Erythroblast (primary cell): ENCODE results near the gene POC5.

Experiments used
- GATA1 ChIP-seq: IDR thresholded peaks from 2 replicates; pipeline ENCODE4 v1.6.1; 2011; ENCODE audit warnings: low read depth, mild to moderate bottlenecking, control low read depth, low read length, moderate library complexity
- POLR2A ChIP-seq: IDR thresholded peaks from 2 replicates; pipeline ENCODE4 v1.6.1; 2011; ENCODE audit warnings: mild to moderate bottlenecking, low read length

- TF ChIP-seq POLR2A = no peak
- no peak for TF ChIP-seq GATA1
These were observed 10.7 kb upstream of the POC5 start for GRCh38 chr5:75727931-75728330.
